HK-2 (cell line): ENCODE results near the gene POFUT2.

ENCODE experiments used
- DNase-seq: peaks from one replicate; pipeline ENCODE4 v3.0.0-alpha.2; 2018; ENCODE audit not compliant: unreplicated experiment

POFUT2 gene

DNA sequence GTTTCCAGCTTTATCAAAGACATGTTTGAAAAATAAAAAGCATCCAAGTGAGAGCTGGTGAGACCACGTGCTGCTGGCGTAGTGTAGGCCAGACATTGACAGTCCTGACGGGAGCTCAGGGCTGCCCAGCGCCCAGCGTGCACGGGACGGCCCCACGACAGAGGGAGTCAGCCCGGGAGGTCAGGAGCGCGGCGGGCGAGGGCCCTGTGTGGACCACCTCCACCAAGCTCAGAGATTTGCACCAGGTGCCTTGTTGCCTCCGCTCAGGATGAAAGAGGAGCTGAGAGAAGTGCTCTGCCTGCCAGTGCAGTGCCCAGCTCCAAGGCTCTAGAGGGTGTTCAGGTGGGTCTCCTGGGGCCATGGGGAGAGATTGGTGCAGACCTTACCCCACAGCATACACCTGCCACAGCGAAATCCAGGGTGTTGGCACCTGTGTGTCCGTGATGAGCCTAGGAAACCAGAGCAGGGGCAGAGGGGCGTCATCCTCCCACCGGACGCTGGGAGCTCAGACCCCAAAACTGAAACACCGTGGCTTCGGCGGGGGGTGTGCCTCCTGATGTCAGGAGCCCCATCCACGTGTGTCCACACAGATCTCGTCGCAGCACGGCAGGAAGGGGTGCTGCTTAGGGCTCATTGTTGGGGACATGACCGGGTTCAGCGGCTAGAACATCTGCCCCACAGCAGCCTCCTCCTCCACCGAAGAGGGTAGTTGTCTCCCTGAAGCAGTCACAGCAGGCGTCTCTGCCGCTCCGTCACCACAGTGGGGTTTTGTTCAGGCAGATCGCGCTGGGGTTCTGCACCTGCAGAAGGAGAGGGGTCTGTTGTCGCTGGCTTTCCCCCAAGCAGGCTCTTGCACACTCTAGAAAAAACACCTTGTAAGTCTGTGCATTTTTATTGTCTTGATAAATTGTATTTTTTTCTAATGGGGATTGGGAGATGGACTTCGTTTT, 64.2 kb downstream of the POFUT2 start:
- DNase-seq = no peak

DNA sequence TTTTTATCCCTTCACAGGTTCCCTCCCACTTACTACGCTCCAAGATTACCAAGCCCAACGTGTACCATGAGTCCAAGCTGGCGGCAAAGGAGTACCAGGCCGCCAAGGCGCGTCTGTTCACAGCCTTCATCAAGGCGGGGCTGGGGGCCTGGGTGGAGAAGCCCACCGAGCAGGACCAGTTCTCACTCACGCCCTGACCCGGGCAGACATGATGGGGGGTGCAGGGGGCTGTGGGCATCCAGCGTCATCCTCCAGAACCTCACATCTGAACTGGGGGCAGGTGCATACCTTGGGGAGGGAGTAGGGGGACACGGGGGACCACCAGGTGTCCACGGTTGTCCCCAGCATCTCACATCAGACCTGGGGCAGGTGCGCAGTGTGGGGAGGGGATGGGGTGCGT, 65.7 kb downstream of the POFUT2 start:
- DNase-seq = no peak

DNA sequence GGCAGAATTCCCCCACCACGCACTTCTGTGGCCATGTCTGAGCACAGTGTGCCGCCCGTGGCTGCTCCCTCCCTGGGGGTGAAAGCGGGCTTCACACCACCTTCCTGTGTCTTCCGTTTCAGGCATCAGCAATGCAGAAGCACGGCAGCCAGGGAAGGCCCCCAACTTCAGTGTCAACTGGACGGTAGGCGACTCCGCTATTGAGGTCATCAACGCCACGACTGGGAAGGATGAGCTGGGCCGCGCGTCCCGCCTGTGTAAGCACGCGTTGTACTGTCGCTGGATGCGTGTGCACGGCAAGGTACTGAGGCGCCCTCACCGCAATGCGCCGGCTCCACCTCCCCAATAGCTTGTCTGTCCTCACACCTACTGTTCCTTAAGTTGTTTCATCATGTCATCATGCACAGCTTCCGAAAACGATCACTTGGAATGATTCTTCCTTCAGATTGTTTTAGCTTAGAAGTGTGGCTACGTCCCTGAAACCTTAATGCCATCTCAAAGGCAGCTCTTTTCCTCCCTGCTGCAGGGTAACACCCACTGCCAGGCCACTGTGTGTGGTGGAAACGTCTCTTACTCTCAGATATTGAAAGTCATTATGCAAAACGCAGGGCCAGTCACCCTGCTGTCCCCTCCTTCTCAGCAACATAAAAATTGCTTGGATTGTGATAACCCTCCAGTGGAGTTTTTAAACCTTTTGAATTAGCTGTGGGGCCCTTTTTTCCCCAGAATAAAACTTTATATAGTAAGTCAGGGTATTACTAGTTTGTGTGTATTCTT, 66.8 kb downstream of the POFUT2 start:
- DNase-seq = no peak

DNA sequence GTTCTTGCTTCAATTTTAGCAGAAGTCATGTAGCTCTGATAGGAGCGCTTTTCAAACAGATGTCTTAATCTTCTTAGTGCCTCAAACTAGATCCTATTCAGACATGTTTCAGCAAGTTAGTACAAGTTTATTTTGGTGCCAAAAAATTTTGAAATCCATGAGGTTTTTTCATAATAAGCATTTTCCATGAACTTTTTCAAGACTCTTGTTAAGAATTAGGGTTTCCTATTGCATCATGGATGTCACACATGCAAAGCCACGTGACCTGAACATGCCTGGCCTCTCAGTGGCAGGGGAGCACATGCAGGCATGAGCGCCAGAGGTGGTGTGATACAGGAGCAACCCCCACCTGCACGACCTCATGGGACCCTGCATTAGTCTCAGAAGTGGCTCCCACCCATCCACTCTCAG, 67.6 kb downstream of the POFUT2 start:
- DNase-seq = no peak

DNA sequence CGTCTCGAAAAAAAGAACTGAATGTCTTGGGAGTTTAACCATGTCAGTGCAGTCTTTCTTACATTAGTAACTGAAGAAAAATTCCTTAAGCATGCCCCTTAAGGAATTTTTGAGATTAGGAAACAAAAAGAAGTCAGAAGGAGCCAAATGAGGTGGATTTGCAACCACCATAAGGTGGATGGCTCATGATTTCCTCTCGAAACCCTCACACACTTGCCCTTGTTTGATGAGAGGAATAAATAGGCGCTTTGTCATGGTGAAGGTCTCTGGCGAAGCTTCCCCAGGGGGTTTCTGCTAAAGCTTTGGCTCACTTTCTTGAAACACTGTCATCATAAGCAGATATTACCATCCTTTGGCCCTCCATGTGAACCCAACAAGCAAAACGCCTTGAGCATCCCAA, 68.2 kb downstream of the POFUT2 start:
- DNase-seq = no peak

DNA sequence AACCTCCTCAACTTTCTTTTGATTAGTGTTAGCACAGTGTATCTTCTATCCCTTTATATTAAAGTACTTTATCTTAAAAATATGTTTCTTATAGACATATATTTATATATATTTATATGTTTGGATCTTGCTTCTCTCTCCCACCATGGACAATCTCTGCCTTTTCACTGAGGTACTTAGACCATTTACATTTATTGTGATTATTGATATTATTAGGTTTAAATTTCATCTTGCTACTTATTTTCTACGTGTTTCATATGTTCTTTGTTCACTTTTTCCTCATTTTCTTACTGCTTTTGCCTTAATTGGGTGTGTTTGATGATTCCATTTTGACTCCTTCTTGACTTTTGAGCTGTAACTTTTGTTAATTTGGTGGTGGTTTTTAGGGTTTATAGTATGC, 70.7 kb downstream of the POFUT2 start:
- DNase-seq = no peak

DNA sequence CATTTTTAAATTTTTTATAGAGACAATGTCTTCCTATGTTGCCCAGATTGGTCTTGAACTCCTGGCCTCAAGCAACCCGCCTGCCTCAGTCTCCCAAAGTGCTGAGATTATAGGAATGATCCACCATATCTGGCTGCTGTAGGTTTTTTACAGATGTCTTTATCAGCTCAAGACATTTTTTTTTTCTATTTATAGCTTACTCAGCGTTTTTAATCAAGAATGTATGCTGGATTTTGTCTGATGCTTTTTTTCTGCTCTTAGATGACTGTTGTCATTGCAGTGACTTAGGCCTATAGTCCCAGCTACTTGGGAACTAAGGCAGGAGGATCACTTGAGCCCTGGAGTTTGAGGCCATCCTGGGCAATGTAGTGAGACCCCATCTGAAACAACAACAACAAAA, 72.5 kb downstream of the POFUT2 start:
- no peak for DNase-seq
